Lung (tissue), 12 donors: ENCODE measurements around the gene BIRC7. TPM values are rescaled to one million over a fixed set of nuclear protein-coding genes. Genes with fewer than 3 reads are reported as not detected.
A peak's percentile ranks its signal among the peaks of the same experiment; 100 is the strongest.

Experiments used
- ATAC-seq: fragments of 200-7000 bp; cut with Tn5 transposase; one replicate; pipeline ENCODE4 v1.9.1; 2020; ENCODE audit warnings: moderate number of reproducible peaks; ENCODE audit not compliant: insufficient read depth, low FRiP score
- DNase-seq, 3 donors: peaks; one replicate each; pipeline ENCODE4 v3.0.0-alpha.2; 2013 to 2017
- H3K27ac ChIP-seq, 2 donors: one replicate each; pipeline ENCODE4 v1.5.1; 2013; ENCODE audit warnings: mild to moderate bottlenecking in 2 of 2, moderate library complexity in 2 of 2, control low read depth in 1 of 2, inconsistent platforms in 1 of 2, low read depth in 1 of 2, low read length in 1 of 2
- H3K27me3 ChIP-seq, 3 donors: one replicate each; pipeline ENCODE4 v1.5.1; 2013; ENCODE audit warnings: low read length in 2 of 3; ENCODE audit not compliant: control insufficient read depth in 3 of 3, insufficient read depth in 3 of 3
- H3K36me3 ChIP-seq, 4 donors: one replicate each; pipeline ENCODE4 v1.5.1; 2013; ENCODE audit warnings: low read length in 4 of 4, mild to moderate bottlenecking in 1 of 4, moderate library complexity in 1 of 4; ENCODE audit not compliant: control insufficient read depth in 4 of 4, insufficient read depth in 4 of 4
- H3K4me1 ChIP-seq, 5 donors: one replicate each; pipeline ENCODE4 v1.5.1; 2013; ENCODE audit warnings: low read length in 5 of 5, mild to moderate bottlenecking in 2 of 5, moderate library complexity in 1 of 5; ENCODE audit not compliant: control insufficient read depth in 5 of 5, insufficient read depth in 5 of 5
- H3K4me3 ChIP-seq: one replicate; pipeline ENCODE4 v1.5.1; 2013; ENCODE audit warnings: mild to moderate bottlenecking, control low read depth, moderate library complexity
- H3K9ac ChIP-seq, 2 donors: one replicate each; pipeline ENCODE4 v1.5.1; 2013; ENCODE audit warnings: low read length in 2 of 2, control low read depth in 1 of 2; ENCODE audit not compliant: insufficient read depth in 1 of 2
- H3K9me3 ChIP-seq, 4 donors: one replicate each; pipeline ENCODE4 v1.5.1; 2013; ENCODE audit warnings: low read length in 3 of 4, mild to moderate bottlenecking in 1 of 4, moderate library complexity in 1 of 4; ENCODE audit not compliant: control insufficient read depth in 4 of 4, insufficient read depth in 3 of 4
- WGBS, 2 donors: extraction: QIAGEN DNeasy Blood & Tissue Kit; methylation state at CpG; one replicate each; pipeline ENCODE4 v1.1.7; 2013; 5-methylcytosine and 5-hydroxymethylcytosine counted together
- polyA plus RNA-seq, 2 donors: library from polyadenylated mRNA; stranded (reverse); fragments of 200-250 nt; gene quantifications; one replicate each; pipeline ENCODE4 v1.2.1, GENCODE V29; 2013
- total RNA-seq, 2 donors: library from RNA; depleted of rRNA in 1 of 2; stranded (reverse); fragments of >200 nt in 1 of 2; gene quantifications; one replicate each; pipeline ENCODE4 v1.2.1, GENCODE V29; 2014 to 2021
- TF ChIP-seq, protein P1 (sequence below): IDR thresholded peaks from 2 replicates; pipeline ENCODE4 v1.5.1; 2012; ENCODE audit warnings: mild to moderate bottlenecking; ENCODE audit errors: control extremely low read depth, extremely low read depth
- donor health status: control.
- donor health status: control.
- donor health status: Bipolar disorder and iron deficiency.
- donor health status: healthy.
- donor health status: DM: yes; HTN: yes; CAD: no.

The BIRC7 gene
- total and polyA plus RNA-seq, 4 donors: 0.57 to 1.2 (median 0.71) TPM; not detected in 1

DNA sequence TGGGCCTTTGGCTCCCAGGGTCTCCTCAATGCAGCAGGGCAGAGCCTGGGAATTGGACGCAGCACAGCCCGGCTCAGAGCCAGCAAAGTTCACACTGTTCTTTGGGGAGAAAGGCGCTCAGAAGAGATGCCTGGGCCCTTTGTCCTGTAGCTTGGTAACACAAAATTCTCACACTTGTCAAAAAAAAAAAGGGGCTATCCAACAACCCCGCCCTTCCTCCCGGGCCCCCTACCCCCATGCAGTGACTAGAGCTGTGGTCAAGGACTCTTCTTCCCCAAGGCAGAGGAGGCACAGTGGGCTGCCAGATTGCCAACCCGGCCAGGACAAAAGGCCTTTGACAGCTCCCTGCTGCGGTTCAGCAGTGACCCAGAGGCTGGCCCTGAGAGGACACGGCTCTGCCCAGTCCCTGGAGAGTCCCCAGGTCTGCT is 16.6 kb downstream of the BIRC7 start:
- no peaks in the 10 kb centered on the region for H3K36me3 ChIP-seq
- no peak for DNase-seq
- no peak overlapping the region for H3K27ac ChIP-seq
- H3K9ac ChIP-seq: no peak overlapping the region
- no peak overlapping the region for H3K4me3 ChIP-seq
- no peak for ATAC-seq
- peaks cover 0 to 21% (median 0%) of the 10 kb centered on the region in 5 donors for H3K4me1 ChIP-seq
- WGBS, 2 donors: 63 to 67% methylated on average over 7 to 8 of the region's 8 CpGs
- TF ChIP-seq, protein P1, sequence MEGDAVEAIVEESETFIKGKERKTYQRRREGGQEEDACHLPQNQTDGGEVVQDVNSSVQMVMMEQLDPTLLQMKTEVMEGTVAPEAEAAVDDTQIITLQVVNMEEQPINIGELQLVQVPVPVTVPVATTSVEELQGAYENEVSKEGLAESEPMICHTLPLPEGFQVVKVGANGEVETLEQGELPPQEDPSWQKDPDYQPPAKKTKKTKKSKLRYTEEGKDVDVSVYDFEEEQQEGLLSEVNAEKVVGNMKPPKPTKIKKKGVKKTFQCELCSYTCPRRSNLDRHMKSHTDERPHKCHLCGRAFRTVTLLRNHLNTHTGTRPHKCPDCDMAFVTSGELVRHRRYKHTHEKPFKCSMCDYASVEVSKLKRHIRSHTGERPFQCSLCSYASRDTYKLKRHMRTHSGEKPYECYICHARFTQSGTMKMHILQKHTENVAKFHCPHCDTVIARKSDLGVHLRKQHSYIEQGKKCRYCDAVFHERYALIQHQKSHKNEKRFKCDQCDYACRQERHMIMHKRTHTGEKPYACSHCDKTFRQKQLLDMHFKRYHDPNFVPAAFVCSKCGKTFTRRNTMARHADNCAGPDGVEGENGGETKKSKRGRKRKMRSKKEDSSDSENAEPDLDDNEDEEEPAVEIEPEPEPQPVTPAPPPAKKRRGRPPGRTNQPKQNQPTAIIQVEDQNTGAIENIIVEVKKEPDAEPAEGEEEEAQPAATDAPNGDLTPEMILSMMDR: no peak
- H3K27me3 ChIP-seq: peaks cover 0 to 27% (median 16%) of the 10 kb centered on the region in 3 donors
- peaks cover 0 to 3% (median 0%) of the 10 kb centered on the region in 4 donors for H3K9me3 ChIP-seq

DNA sequence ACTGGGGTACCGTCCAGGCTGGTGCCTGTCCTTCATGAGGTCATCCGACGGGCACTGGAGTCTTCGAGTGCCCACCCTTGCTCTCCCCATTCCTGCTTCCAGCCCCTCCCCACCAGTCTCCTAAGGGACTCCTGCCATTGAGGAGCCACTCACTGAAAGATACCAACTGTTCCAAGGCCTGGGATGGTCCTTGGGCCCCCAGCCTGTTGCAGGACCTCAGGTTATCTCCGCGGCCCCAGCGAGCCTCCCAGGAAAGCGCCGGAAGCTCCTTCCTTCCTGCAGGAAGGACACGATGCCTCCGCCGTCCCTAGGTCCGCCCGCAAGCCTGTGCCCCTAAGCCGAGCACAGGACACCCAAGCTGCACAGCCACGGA is 17.3 kb downstream of the BIRC7 start:
- WGBS, 2 donors: 8 to 9% methylated on average over 15 to 16 of the region's 16 CpGs
- Histone ChIP-seq H3K9me3 (peaks cover 0 to 3% (median 0%) of the 10 kb centered on the region in 4 donors), H3K27me3 (peaks cover 0 to 27% (median 16%) of the 10 kb centered on the region in 3 donors), H3K27ac (no peak overlapping the region), H3K9ac (no peak overlapping the region), H3K36me3 (no peaks in the 10 kb centered on the region), H3K4me1 (peaks cover 0 to 28% (median 5%) of the 10 kb centered on the region in 5 donors), H3K4me3 (no peak overlapping the region)
- TF ChIP-seq, protein P1: no peak
- ATAC-seq: no peak
- DNase-seq: no peak

DNA sequence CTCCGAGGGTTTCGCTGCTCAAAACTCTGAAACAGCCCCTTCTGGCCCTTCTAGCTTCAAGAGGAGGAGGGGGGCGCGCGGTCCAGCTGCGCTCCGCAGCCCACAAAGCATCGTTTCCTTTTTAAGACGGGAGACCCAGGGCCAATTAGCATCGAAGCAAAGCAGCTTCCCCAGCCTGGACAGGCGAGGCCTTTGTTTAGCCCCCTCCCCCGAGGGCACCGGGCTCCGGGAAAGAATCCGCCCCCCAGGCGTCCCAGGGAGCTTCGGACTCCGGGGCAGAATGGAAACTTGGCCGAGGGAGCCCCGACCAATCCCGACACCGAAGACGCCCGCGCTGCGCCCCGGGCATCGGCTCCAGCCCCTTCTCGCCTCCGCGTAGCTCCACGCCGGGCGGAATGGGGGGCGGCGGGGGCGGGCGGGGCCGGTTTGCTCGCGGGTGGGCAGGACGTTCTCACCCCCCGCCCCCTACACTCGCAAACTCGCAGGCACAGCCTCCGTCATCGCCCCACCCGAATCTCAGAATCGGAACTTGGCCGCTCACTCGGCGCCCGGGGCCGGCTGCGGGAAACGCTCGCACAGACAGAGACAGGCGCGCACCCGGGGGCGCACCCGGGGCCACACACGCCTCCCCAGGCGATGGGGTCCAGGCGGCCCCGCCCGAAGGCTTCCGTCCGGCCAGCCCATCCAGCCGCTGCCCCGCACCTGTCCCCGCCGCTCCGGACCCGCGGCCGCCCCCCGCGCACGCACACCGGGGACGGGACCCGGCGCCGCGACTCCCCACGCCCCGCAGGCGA is 17.9 kb downstream of the BIRC7 start:
- no peaks in the 10 kb centered on the region for H3K36me3 ChIP-seq
- no peak overlapping the region for H3K27ac ChIP-seq
- H3K4me1 ChIP-seq: peaks cover 0 to 34% (median 9%) of the 10 kb centered on the region in 5 donors
- peaks cover 0 to 27% (median 16%) of the 10 kb centered on the region in 3 donors for H3K27me3 ChIP-seq
- ATAC-seq (no peak), DNase-seq (peak; percentile 69 to 81 (median 73))
- no peak overlapping the region for H3K4me3 ChIP-seq
- H3K9me3 ChIP-seq: peaks cover 0 to 3% (median 0%) of the 10 kb centered on the region in 4 donors
- H3K9ac ChIP-seq: no peak overlapping the region
- WGBS, 2 donors: 0 to 1% methylated on average over 75 to 89 of the region's 89 CpGs
- TF ChIP-seq, protein P1: no peak
